ENCODE results near the gene AHDC1.
A peak's percentile ranks its signal among the peaks of the same experiment; 100 is the strongest.

The AHDC1 gene

DNA sequence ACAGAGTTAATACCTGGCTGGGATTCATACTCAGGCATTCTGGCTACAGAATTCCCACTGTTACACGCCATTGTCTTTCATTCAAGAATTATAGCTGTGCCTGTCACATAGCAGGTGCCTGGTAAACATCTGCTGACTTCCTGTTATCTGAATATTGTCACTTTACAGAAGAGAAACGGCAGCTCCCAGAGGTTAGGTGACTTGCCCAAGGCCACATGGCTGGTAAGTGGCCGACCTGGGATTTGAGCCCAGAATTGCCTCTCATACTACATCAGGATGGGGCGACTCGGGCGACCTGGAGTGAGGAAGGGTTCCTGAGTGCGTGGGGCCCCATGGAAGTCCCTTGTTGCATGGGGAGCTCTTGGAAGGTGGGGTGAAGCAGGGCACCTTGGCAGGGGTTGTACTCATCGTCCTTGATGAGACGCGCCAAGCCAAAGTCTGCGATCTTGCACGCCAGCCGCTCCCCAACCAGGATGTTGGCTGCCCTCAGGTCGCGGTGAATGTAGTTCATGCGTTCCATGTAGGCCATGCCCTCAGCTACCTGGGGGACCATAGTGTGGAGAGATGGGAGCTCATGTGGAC lies 10.2 kb upstream of the AHDC1 start:
- DNase-seq: no peak

DNA sequence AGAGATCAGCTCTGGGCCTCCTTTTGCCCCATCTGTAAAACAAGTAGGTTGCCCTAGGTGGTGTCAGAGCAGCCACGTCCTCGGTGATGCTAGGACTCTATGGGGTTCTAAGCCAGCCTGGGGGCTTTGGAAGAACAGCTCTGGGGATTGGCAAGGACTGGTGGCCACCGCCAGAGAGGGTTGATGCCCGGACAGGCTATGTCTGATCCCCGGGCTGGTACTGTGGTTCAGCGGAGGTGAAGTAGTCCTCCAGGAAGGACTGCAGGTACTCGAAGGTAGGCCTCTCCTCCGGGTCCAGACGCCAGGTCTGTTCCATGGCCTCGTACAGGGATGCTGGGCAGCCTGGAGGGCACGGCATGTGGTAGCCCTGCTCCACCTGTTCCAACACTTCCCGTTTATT lies 8.8 kb upstream of the AHDC1 start:
- DNase-seq: no peak

DNA sequence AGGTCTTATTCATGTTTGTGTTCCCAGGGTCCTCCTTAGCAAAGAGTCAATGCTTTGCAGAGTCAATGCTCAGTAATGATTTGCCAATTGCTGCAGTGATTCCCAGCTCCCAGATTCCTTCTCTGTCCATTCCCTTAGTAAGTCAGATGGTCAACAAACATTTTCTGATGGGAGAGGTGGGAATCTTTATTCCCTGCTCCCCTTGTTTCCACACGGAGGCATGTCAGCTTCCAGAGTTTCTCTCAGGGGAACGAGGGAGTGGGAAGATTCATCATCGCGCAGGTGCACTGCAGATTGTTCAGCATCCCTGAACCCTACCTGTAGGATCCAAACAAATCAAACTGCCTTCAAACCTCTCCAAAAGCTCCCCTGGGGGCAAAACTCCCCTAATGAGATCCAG lies 7.5 kb upstream of the AHDC1 start:
- DNase-seq: no peak

DNA sequence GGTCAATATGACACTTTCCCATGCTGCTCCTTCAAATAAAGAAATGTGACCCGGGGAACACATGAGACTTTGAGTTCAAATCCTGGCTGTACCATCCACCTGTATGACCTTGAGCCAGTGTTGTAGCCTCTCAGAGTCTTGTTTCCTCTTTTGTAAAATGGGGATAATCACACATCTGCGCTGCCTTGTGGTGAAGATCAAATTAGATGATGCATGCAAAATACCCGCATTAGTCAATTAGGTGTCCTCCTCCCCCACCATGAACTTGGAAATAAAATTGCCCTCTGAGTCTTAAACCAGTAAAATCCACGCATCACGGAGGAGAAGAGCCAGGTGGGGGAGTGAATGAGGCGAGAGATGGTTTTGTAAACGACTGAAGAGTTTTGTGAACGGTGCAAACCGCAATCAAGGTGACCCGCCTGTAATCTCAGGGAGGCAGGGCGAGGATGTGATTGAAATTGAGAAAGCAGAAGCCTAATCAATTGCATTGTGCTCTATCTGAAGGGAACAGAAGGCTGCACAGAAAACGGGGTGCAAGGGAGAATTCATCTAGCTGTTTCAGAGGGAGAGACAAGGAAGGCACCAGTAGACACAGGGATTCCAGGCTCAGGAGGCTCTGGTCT lies 5.8 kb upstream of the AHDC1 start:
- no peak for DNase-seq

DNA sequence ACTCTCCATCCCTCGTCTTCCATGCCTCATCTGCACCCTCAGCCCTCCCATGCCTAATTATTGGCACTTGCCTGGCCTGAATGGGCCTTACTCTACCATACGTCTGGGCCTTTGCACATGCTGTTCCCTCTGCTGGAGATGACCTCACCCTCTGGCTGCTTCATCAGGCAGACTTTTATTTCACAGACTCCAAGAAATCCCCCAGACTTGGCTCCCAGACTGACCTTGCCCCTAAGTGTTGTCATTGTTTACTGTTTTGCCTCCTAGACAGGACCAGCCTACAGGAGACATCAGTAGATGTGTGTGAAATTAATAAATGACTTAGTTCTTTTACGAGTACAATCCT lies 5.2 kb upstream of the AHDC1 start:
- DNase-seq: no peak

DNA sequence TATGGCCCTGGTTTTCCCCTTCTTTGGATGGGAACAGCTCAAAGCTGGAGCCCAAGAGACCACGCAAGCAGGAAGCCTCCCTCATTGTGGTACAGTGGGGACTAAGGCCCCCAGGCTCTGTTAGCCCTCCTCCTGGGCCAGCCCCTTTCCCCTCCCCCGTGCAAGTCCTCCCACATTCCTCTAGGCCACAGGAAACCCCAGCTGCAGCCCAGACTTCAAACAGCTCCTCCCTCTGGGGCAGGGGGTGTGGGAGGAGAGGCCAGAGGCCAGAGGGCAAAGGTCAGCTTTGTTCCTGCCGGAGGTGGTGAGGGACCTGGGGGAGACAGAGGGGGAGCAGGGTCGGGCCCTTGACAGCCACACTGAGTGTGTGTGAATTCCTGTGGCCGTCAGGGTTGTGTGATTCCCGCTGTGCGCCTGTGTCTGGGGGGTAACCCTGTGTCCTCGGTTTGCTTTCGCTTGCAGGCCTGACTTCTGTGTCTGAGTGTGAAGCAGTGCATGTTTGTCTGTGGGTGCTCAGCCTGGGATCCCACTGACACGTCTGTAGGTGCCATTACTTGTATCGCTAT lies 3.4 kb upstream of the AHDC1 start:
- no peak for DNase-seq

DNA sequence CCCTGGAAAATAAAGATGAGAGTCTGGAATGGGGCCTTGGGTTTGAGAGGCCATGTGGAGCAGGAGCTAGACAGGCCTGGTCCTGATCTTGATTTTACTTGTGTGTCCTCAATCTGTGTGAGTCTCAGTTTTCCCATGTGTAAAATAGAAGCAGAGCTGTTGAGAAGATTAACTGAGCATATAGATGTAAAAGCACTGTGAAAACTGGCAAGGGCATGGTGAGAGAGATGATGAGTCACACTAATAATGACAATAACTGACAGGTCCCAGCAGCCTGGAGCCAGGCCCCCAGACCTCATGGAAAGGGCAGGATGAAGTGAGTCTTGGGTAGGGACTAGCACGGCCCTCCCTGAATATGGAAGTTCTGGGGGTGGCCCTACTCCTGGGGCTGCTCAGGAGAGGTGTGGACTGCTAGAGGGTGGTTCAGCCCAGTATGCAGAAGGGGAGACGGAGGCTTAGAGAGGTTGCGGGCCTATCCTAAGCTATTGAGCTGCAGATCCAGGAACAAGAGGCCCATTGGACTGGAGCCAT lies 2.8 kb upstream of the AHDC1 start:
- DNase-seq: no peak

DNA sequence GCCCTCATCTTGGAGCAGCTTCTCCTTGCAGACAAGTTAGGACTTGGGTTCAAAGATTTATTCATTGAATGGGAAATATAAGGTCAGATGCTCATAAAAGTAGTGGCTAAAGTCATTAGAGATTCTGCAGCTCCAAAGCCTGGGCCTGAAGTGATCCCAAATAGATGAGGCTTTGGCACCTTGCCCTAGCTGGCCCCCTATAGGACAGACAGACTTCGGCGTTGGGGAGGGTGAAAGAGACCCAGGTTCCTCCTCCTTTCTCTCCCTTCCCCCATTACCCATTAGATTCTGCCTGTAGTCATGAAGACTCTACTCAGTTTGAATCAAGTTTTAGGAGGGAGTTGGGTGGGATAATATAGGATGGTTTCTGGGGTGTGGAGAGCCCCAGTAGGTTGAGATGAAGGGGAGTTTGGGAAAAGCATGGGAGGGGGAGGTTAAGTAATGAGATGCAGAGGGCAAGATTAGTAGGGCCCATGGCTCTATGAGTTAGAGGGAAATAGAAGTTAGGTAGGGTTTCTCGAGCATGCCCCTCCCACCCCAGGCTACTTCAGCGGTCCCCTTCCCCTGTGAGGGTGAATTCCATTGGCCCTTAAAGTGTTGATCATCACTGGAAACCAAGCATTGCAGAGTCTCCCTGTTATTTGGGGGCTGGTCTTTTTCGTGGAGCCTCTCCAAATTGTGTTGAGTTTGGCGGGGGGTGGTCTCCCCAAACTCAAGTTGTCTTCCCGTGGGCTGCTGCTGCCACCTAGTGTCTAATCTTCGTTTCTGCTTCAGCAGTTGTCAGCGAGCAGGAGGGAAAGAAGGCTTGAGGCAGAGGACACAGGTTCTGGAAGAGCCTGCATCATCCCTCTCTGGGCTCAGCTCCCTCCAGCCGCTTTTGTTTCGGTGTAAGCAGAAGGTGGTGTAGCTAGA lies 2.1 kb upstream of the AHDC1 start:
- DNase-seq: peak; percentile 47

DNA sequence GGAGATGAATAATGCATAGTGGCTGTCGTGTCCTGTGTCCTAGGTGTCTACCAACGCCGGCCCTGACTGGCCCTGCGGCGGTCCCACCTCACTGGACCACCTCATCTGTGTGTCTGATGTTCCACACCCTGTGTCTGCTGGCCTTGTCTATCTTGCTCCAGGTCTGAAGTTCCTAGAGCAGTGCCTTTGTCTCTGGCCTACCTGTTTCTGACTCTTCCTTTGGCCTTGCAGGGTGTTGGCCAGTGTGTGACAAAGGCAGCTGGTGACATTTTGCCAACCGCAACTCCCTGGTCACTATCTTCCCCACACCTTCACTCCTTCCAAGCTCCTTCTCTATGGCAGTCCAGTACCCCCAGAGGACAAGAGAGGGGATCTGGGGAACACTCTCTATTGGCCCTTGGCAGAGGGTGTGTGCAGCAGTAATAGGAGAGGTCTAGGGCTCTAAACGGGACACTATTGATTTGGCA lies 1.4 kb upstream of the AHDC1 start:
- DNase-seq: no peak

DNA sequence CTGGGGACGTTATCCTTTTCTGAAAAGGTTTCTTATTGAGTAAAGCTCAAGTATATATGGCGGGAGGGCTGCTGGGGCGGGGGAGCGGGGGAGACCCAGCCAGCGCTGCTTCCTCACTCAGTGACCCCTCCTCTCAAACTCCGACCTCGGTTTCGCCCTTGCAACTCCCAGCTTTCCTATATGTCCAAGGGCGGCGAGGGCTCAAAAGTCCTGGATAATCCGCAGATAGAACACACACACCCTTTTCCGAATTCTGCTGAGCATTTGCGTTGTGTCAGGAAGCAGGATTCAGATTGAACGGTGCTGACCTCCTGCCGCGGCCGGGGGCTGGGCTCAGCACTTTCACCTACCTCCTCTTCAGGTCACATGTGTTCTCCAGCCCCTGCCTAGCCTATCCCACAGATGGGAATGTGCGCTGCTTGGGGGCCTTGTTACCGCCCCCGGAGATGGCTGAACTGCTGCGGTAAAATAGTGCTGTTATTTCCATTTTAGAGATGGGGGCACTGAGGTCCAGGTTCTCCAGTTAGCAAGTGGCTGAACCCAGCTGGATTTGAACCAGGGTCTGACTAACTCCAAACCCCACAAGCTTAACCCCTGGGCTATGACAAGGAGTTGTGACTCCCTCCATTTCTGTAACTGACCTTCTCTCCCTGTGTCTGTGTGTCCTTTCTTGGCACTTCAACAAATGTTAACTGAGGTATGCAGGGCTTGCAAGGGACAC lies 795 bp upstream of the AHDC1 start:
- no peak for DNase-seq

DNA sequence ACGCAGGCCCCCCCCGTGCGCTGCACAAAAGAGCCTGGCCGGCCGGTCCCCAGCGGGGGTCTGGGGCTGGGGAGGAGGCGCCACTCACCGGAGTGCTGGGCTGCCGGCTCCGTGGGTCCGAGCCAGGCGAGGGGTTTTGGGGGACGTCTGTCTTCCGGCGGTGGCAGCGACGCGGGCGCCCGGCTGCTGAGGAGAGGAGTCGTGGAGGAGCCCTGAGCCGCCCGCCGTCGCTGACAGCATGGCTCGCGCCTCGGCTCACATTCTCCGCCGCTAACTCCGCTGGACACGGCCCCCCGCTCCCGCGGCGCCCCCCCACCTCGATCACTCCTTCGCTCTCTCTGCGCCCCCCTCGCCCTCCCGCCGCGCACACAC lies 649 bp downstream of the AHDC1 start:
- DNase-seq: no peak

DNA sequence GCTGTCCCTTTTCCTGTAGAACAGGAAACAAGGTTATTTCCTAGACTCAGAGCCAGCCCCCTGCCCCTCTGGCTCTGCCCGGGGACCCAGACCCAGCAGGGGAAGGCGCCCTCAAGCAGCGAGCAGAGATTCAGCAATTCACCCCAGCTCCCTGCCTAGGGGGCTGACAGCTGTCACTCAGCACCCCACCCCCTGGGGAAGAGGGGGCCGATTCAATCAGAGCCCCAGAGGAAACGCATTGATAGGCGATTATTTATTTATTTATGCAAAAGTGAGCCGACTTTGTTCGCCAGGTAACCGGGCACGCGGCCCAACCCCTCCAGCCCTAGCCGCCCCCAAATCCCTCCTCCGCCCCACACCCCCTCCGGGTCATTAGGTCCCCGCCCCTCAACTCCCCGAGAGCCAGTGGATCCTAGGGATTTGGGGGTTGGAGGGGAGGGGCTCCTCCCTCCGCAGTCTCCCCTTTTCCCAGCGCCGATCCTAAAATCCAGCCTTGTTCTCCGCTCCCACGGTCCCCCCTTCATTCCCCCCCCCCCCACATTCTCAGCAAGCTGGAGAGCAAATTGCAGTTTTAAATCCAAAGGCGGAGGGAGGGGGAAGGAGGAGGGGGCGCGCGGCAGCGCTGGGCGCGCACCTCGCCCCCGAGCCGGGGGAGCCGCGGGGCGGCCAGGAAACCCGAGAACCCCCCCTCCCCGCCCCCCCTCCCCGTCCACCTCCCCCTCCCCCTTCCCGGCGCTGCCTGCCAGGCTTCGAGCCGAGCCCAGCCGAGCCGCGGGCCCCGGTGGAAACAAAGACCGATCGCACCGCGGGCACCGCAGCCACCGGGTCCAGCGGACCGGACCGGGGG lies 1.3 kb downstream of the AHDC1 start:
- no peak for DNase-seq

DNA sequence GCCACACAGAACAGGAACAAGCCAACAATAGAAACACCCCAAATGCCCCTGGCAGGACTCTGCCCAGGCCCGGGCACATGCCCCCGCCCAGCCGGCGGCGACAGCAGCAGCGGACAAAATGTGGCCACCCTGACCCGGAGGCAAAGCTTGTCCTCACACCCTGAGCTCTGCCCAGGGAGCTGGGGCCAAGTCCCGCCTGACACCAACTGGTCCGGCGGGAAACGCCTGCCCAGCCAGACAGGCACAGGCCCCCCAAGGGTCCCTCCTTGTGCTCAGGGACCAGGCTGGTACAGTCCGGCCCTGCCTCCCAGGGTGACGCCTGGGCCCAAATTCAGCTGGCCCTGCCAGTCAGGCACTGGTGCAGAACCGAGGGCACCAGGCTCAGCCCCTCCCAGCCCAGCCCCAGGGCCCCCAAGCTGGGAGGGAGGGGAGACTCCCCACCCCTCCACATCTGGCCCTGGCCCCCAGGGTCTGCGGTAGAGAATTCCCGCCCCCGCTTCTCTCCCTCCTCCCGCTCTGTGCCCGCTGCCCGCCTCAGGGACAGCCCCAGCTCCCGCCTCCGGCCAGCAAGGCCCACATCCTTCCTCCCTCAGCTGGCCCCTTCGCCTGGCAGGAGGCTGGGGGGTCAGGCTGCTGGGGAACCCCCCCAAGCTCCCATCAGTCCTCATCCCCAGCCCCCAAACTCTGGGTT lies 2.0 kb downstream of the AHDC1 start:
- DNase-seq: no peak

DNA sequence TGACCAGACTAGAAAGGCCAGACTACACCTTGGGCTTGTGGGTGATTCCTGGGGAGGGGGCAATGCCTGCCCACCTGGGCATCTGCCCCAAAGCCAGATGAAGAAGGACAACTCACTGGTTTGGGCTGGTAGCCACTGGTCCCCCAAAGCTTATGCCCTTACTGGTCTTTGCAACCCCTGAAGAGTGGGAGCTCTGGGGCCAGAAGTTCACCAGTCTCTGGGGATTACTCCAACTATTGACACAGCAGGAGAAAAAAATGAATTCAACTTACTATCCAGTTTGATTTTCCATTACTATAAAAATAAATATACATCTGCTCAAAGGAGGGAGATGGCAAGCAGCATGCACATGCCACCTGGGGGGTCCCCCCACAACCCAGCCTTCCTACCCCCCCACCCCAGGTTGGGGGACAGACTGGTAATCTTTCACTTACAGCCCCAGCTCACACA lies 2.6 kb downstream of the AHDC1 start:
- DNase-seq: no peak

DNA sequence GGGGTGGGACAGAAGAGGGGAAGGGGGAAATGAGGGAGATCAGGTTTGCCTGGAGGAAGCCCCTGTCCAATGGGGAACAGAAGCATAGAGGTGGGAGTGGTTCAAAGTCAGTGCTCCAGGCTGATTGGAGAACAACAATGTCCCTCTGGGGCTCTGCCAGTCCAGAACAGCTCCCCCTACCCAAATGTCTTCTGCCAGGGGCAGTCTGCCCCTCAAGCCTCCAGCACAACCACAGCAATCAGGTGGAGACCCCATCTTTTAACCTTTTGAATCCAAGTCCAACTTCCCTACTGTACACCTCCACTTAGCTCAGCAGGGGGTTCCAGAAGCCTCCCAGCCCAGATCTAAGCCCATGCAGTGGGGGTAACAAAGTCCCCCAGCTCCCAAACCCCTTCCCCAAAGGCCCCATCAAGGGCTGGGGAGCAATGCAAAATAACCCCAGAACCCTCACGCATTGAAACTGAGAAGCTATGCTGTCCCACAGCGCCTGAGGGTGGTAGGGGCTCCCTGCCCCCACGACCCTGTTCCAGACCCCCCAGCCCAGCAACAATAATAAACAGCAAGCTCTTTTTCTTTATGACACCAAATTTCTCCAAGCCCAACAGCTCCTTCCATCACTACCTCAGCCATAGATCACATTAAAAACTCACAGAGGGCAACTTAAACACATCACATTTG lies 3.3 kb downstream of the AHDC1 start:
- DNase-seq: no peak

DNA sequence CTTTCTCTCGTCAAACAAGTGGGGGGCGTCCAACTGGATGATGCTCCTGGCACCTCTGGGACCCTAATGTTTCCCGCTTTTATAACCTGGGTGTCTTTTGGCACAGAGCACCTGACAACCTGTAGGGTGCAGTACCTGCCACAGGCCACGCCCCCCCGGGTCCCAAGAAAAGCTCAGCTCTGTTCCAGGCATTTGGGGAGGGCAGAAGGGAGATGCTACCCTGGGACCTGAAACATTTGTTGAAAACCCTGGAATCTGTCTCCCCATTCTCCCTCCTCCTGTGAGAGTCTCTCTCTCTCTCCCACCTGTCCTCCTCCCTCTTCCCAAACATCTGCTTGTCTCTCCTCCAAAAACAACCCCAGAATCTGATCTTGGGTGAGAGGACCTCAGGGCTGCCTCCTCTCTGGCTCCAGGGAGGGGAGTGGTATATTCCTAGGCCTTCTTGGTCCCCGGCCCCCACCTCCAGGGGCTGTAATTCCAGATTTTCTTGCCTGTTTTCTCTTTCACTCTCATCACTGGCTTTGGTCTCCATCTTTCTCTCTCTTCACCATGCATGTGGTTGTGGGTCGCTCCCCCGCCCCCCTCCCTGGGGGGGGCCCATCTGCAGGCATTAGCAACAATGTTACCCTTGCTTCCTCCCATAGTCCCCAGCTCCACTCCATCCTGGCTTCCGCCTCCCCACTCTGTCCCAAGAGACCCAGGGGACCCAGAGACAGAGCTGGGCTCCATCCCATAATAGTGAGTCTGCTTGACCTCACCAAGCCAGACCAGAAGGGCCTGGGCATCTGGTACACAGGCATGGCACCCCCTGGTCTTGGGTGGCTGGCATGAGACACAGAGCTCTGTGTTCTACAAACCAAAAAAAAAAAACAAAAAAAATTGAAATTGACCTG lies 4.1 kb downstream of the AHDC1 start:
- DNase-seq: no peak

DNA sequence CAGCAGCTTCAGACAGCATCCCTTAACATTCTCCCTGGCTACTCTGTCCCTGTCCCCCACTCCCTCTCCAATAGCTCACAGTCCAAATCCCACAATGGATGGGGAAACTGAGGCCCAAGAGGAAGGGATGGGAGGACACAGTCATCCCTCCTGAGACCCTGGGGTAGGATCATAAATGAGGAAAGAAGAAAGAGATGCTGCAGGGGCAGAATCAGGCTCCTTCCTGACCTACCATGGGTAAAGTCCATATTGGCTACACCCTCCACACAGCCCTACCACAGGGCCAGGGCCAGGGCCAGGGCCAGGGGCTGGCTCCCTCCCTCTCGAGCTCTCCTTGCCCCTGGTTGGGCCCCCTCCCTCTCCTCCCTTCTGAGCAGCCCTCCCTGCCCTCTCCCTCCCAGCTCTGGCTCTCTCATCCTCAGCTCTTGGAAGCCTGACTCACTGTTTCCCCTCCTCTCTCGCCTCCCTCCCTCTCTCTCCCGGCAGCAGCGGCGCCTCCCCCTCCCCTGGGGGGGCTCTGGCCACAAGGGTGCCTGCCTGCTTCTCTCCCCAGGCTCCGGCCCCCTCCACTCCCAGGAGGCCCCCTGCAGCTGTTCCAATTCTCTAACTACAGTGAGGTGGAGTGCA lies 4.9 kb downstream of the AHDC1 start:
- peak; percentile 27 for DNase-seq

DNA sequence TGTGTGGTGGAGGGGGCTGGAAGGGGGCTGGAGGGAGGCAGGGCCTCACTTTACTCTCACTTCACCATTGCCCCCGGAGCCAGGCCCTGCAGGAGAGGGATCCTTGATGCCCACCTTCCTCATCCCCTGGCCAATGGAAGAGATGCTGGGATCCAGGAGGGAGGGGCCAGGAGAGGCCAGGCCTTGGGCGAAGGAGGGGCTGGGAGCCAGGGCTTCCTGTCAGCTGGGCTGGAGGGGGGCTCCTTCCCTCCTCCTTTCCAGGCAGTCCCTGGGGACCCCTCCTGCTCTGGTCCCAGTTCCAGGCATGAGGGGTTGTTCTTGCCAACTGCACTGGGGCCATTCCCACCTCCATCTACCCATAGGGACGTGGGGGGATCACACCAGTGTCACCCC lies 5.7 kb downstream of the AHDC1 start:
- DNase-seq: no peak
